HL-60/S4 (cell line): ENCODE data around the gene AJM1.

Experiments used
- in situ Hi-C: fragments of 300-500 bp; cut with MboI; formaldehyde crosslinking; loops from 2 replicates; pipeline ENCODE4 v1.14.3; 2022; ENCODE audit warnings: low sequenced_read_pairs

Gene AJM1

GRCh38 chr9:136807281-136808074 lies 34.8 kb upstream of the AJM1 start, which contains the start of gene RABL6:
RABL6 (plus strand) TSS chr9:136807948; CDS start chr9:136808197, 249 bp downstream.
- in situ Hi-C loops = no loop called here

GRCh38 chr9:136808075-136808805 lies 34.0 kb upstream of the AJM1 start:
- in situ Hi-C loops = no loop called here

GRCh38 chr9:136808806-136809158 lies 33.5 kb upstream of the AJM1 start:
- in situ Hi-C loops = no loop called here

- in situ Hi-C loops = no loop called here
These were observed 27.4 kb upstream of the AJM1 start for GRCh38 chr9:136814725-136815421.

GRCh38 chr9:136815422-136815782 lies 26.9 kb upstream of the AJM1 start:
- in situ Hi-C loops = no loop called here

- in situ Hi-C loops = no loop called here
These were observed 21.1 kb upstream of the AJM1 start for GRCh38 chr9:136820971-136821825.

- in situ Hi-C loops = no loop called here
These were observed 20.3 kb upstream of the AJM1 start for GRCh38 chr9:136821826-136822544.

- in situ Hi-C loops = no loop called here
These were observed 18.9 kb upstream of the AJM1 start for GRCh38 chr9:136823136-136824046.

GRCh38 chr9:136824496-136825225 lies 17.6 kb upstream of the AJM1 start:
- in situ Hi-C loops = no loop called here

- in situ Hi-C loops = no loop called here
These were observed 16.7 kb upstream of the AJM1 start for GRCh38 chr9:136825295-136826187.

GRCh38 chr9:136826188-136826541 lies 16.1 kb upstream of the AJM1 start:
- in situ Hi-C loops = no loop called here

- in situ Hi-C loops = no loop called here
These were observed 15.3 kb upstream of the AJM1 start for GRCh38 chr9:136826703-136827582.

- in situ Hi-C loops = no loop called here
These were observed 14.3 kb upstream of the AJM1 start for GRCh38 chr9:136827794-136828473.

- in situ Hi-C loops = no loop called here
These were observed 13.7 kb upstream of the AJM1 start for GRCh38 chr9:136828474-136829140.

GRCh38 chr9:136829412-136829811 lies 12.9 kb upstream of the AJM1 start:
- in situ Hi-C loops = no loop called here
